ENCODE measurements around the gene GALT.

Gene GALT

DNA sequence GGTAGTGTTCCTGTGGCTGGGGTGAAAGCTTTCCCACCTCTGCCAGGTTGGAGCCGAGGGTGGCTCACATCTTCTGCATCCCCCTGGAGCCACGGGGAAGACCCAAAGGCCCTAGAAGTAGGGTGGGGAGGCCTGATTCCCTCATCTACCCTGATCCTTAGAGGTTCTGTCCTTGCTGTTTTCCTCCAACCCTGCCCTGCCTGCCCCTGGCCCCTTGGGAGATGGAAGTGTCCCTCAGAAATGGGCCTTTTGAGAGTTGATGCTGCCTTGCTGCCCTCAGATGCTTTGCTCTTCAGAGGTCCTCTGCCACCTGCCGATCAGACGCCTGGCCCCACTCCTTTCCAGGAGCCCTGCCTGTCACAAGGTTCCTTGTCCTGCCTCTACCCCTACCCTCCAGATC is 38.3 kb downstream of the GALT start:
- ChIA-PET CTCF (interaction anchor here (1.5 to 3.8 kb wide), 2 partner anchors 10 to 18 kb away, joined by 6 to 17 read pairs; no protein-coding TSS in a partner anchor), POLR2A (no interaction called here)
- DNase-seq (ENCODE audit: extremely low spot score), result no peak
- TF ChIP-seq CTCF (IDR thresholded peaks at IDR 0.05; ENCODE audit: control extremely low read depth, extremely low read depth, low read depth, missing control alignments), result no peak

DNA sequence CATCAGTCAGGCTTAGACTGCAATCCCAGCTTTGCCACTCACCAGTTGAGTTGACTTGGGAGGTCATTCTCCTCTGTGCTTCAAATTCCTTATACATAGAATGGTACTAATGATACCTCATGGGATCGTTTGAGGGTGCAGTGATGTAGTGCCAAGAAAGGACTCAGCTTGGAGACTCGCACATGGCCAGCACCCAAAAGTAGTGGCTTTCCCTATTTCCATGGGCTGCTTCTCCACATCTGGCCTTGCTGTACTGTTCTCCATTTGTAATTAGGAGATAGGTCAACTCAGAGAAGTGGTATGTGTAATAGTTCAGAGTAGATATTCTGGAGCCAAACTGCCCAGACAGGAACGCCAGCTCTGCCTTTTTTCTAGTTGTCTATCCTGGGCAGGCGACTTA is 39.1 kb downstream of the GALT start:
- no peak for DNase-seq (ENCODE audit: extremely low spot score)
- ChIA-PET POLR2A (no interaction called here), CTCF (interaction anchor here (1.4 to 3.8 kb wide), 4 partner anchors 10 to 17 kb away, joined by 6 to 17 read pairs (median 8); no protein-coding TSS in a partner anchor)
- TF ChIP-seq CTCF (IDR thresholded peaks at IDR 0.05; ENCODE audit: control extremely low read depth, extremely low read depth, low read depth, missing control alignments), result no peak

DNA sequence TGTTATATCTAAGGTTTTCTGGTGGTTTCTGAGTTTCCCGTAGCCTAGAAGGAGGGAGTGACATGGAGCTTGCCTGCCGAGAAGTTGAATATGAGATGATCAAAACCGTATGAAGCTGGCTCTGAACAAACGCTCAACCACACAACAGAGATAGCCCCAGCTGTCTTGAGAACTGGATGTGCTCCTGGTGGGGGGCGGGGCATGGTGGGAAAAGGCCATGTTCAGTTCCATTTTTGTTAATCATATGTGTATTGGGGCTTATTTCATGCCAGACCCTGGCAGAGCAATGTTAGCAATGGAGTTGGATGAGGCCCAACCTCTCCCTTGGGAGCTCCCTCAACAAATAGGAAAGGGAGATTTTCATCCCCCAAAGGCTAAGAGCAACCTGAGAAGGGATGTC is 39.8 kb downstream of the GALT start:
- TF ChIP-seq CTCF (IDR thresholded peaks at IDR 0.05; ENCODE audit: control extremely low read depth, extremely low read depth, low read depth, missing control alignments), result no peak
- CTCF ChIA-PET, result interaction anchor here (1.2 to 3.8 kb wide), 6 partner anchors 9 to 17 kb away, joined by 4 to 17 read pairs (median 8); no protein-coding TSS in a partner anchor
- POLR2A ChIA-PET, result no interaction called here

GRCh38 chr9:34686732-34687131 is 40.3 kb downstream of the GALT start:
- TF ChIP-seq CTCF (IDR thresholded peaks at IDR 0.05; ENCODE audit: control extremely low read depth, extremely low read depth, low read depth, missing control alignments), result no peak
- no peak for DNase-seq (ENCODE audit: extremely low spot score)
- ChIA-PET CTCF (interaction anchor here (1.2 to 3.8 kb wide), 5 partner anchors 11 to 16 kb away, joined by 4 to 17 read pairs (median 8); no protein-coding TSS in a partner anchor), POLR2A (no interaction called here)

More for the DNA sequence above, 39.8 kb downstream of the GALT start:
- no peak for DNase-seq (ENCODE audit: extremely low spot score)

DNA sequence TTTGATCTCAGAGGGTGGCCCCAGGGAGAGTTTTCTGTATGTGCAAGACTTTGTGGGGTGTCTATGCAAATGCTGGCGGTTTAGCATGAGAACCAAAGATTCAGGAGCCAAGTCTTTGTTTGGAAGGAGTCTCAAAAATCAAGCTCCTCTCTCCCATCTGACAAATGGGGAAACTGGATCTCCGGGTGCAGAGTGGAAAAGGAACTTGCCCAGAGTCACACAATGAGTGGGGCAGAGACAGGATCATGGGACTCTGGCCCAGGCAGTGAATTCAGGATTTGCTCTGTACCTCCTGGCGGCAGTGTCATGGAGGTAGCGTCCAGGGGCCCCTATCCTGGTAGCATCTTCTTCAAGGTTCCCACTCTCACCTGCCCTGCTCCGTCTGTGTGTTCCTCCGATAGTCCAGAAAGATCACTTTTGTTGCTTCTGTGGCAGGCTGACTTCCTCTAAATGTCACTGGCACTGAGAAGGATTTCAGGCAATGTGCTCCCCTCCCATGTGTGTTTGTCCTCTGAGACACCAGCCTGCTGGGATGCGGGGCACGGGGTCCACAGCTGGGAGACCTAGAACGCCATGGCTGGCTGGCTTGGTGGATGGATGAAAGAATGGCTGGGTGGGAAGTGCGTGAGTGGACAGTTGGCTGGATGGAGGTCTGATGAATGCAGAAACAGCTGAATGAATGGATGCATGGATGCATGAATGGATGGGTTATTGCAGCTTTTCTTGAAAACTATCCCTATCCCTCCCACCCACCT is 41.0 kb downstream of the GALT start:
- CTCF ChIA-PET, result interaction anchor here (1.2 to 3.8 kb wide), 5 partner anchors 11 to 15 kb away, joined by 3 to 17 read pairs (median 8); no protein-coding TSS in a partner anchor
- TF ChIP-seq CTCF (IDR thresholded peaks at IDR 0.05; ENCODE audit: control extremely low read depth, extremely low read depth, low read depth, missing control alignments), result no peak
- POLR2A ChIA-PET, result no interaction called here
- DNase-seq (ENCODE audit: extremely low spot score), result no peak

GRCh38 chr9:34688329-34689115 is 42.0 kb downstream of the GALT start:
- DNase-seq (ENCODE audit: extremely low spot score), result no peak
- ChIA-PET POLR2A (no interaction called here), CTCF (interaction anchor here (1.4 to 3.8 kb wide), 3 partner anchors 10 to 14 kb away, joined by 3 to 17 read pairs (median 3); no protein-coding TSS in a partner anchor)
- no peak for TF ChIP-seq CTCF (IDR thresholded peaks at IDR 0.05; ENCODE audit: control extremely low read depth, extremely low read depth, low read depth, missing control alignments)
